ENCODE measurements around the gene KHDRBS2. TPM values are rescaled to one million over a fixed set of nuclear protein-coding genes. Genes with fewer than 3 reads are reported as not detected.

Gene KHDRBS2
- total and polyA plus RNA-seq, 2 of the 4 experiments (the other 2 are of a cell fraction) = not detected

DNA sequence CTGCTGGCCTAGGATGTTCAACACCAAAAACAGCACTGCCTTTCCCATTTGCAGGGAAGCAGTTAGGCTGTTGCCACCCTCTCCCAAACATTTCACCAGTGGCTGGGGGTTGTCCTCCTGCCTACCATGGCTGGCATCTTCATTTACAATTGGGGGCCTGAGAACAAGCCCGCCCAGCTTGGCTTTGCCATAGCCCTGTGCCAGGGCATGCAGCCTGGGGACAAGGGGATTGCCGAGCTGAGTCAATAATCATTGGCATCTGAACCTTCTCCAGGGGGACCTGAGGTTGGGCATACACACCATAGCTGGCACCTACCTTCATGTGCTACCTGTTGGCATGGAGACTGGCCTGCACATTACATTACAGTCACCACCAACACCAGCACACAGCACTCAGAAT, 345.1 kb downstream of the KHDRBS2 start:
- H2BK120ac ChIP-seq (ENCODE audit: low read depth, low read length) = no peak overlapping the region
- no peak overlapping the region for H3K27ac ChIP-seq (ENCODE audit: insufficient read depth, low read length)
- H3K27me3 ChIP-seq (ENCODE audit: control insufficient read depth, insufficient read depth, low read length) = no peaks in the 10 kb centered on the region
- no peak overlapping the region for H2BK15ac ChIP-seq (ENCODE audit: low read depth, low read length)
- no peak overlapping the region for H3K4me2 ChIP-seq (ENCODE audit: low read depth, low read length)
- no peak overlapping the region for H2BK20ac ChIP-seq (ENCODE audit: low read depth, low read length)
- H4K5ac ChIP-seq (ENCODE audit: low read depth, low read length) = no peak overlapping the region
- no peak overlapping the region for H3K4me3 ChIP-seq (ENCODE audit: insufficient read depth, low read depth, low read length)
- H2AK5ac ChIP-seq (ENCODE audit: low read depth, low read length) = no peak overlapping the region
- 55% methylated on average over 2 of the region's 2 CpGs; no CpG with 5 or more reads in 1 of the 2 experiments for WGBS, 2 experiments (ENCODE audit: extremely low coverage in 2 of 2, insufficient read length in 1 of 2)
- intact Hi-C loops (cut with micrococcal nuclease) = no loop called here
- DNase-seq (no peak), ATAC-seq (ENCODE audit: low read depth) (no peak)
- POLR2A ChIA-PET (ENCODE audit: unreplicated experiment) = no interaction called here
- no peak overlapping the region for H3K14ac ChIP-seq (replicated peaks; ENCODE audit: low read depth, low read length)
- TF ChIP-seq, protein P1, sequence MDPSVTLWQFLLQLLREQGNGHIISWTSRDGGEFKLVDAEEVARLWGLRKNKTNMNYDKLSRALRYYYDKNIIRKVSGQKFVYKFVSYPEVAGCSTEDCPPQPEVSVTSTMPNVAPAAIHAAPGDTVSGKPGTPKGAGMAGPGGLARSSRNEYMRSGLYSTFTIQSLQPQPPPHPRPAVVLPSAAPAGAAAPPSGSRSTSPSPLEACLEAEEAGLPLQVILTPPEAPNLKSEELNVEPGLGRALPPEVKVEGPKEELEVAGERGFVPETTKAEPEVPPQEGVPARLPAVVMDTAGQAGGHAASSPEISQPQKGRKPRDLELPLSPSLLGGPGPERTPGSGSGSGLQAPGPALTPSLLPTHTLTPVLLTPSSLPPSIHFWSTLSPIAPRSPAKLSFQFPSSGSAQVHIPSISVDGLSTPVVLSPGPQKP (IDR thresholded peaks at IDR 0.05; ENCODE audit: borderline replicate concordance, low read depth, low read length) = no peak
- TF ChIP-seq BHLHE40 (IDR thresholded peaks at IDR 0.05; ENCODE audit: low read depth, low read length) (no peak), POLR2A (IDR thresholded peaks at IDR 0.05; ENCODE audit: low read depth, low read length) (no peak), CTCF (conservative IDR thresholded peaks at IDR 0.05; ENCODE audit: low read depth, low read length) (no peak), CHD1 (IDR thresholded peaks at IDR 0.05; ENCODE audit: low read depth, low read length) (no peak), RAD21 (IDR thresholded peaks at IDR 0.05; ENCODE audit: low read length) (no peak), FOS (IDR thresholded peaks at IDR 0.05; ENCODE audit: low read depth, low read length) (no peak), RCOR1 (IDR thresholded peaks at IDR 0.05; ENCODE audit: insufficient replicate concordance, low read length) (no peak), CEBPB (IDR thresholded peaks at IDR 0.05; ENCODE audit: low read depth, low read length) (no peak), MAFK (IDR thresholded peaks at IDR 0.05; ENCODE audit: low read depth, low read length) (no peak), MAZ (IDR thresholded peaks at IDR 0.05; ENCODE audit: borderline replicate concordance, low read depth, low read length) (no peak), RFX5 (IDR thresholded peaks at IDR 0.05; ENCODE audit: low read depth, low read length) (no peak), NFE2L2 (IDR thresholded peaks at IDR 0.05; ENCODE audit: low read depth, low read length) (no peak), MXI1 (IDR thresholded peaks at IDR 0.05; ENCODE audit: borderline replicate concordance, low read depth, low read length) (no peak), SMC3 (IDR thresholded peaks at IDR 0.05; ENCODE audit: low read depth, low read length) (no peak), USF2 (IDR thresholded peaks at IDR 0.05; ENCODE audit: low read depth, low read length) (no peak)
- H3K23ac ChIP-seq (ENCODE audit: low read depth, low read length) = no peak overlapping the region
- BruUV-seq (replicated peaks) = no TSS peak
- H3K4me1 ChIP-seq (ENCODE audit: control insufficient read depth, insufficient read depth, low read length) = no peaks in the 10 kb centered on the region
- no peak overlapping the region for H3K4ac ChIP-seq (ENCODE audit: low read depth, low read length)
- no peak overlapping the region for H4K8ac ChIP-seq (ENCODE audit: low read depth in 2 of 2, low read length in 2 of 2)
- no peak overlapping the region for H2BK5ac ChIP-seq (ENCODE audit: low read depth, low read length, poor library complexity, severe bottlenecking)
- H3K18ac ChIP-seq (ENCODE audit: low read depth, low read length) = no peak overlapping the region
- H2AK9ac ChIP-seq (replicated peaks; ENCODE audit: low read depth, low read length, poor library complexity) = no peak overlapping the region
- H3K56ac ChIP-seq (ENCODE audit: extremely low read depth, insufficient read depth, low read length) = no peak overlapping the region
- H3K9me1 ChIP-seq (ENCODE audit: insufficient read depth, low read length) = no peaks in the 10 kb centered on the region
- H3K9ac ChIP-seq (ENCODE audit: low read depth, low read length) = no peak overlapping the region
- dilution Hi-C loops (cut with HindIII; ENCODE audit: low sequenced_read_pairs, unreplicated experiment) = no loop called here
- CTCF ChIA-PET = no interaction called here
- in situ Hi-C loops (cut with MboI; ENCODE audit: low sequenced_read_pairs) = no loop called here
- H3K36me3 ChIP-seq (ENCODE audit: control insufficient read depth, insufficient read depth, low read length) = no peaks in the 10 kb centered on the region
- no peaks in the 10 kb centered on the region for H3K79me1 ChIP-seq (ENCODE audit: low read depth in 1 of 2, low read length in 2 of 2)
- H4K91ac ChIP-seq (ENCODE audit: insufficient read depth, low read depth, low read length) = no peak overlapping the region
- no peak overlapping the region for H2AFZ ChIP-seq (replicated peaks; ENCODE audit: low read length, poor library complexity)
- no peaks in the 10 kb centered on the region for H4K20me1 ChIP-seq (ENCODE audit: insufficient read depth, low read length)
- peaks cover 10% of the 10 kb centered on the region; the same call in 1 of the 2 replicates for H3K9me3 ChIP-seq (ENCODE audit: control insufficient read depth, insufficient read depth, low read length)

Data from IMR-90 (cell line).